Measurements from ENCODE around the gene UPK3A. TPM values are rescaled to one million over a fixed set of nuclear protein-coding genes. Genes with fewer than 3 reads are reported as not detected.

The UPK3A gene
- total and polyA plus RNA-seq, 2 of the 13 experiments (the other 11 are each of a cell fraction or from before 2014, with no cell fraction given) = 10.5 to 13.8 TPM

DNA sequence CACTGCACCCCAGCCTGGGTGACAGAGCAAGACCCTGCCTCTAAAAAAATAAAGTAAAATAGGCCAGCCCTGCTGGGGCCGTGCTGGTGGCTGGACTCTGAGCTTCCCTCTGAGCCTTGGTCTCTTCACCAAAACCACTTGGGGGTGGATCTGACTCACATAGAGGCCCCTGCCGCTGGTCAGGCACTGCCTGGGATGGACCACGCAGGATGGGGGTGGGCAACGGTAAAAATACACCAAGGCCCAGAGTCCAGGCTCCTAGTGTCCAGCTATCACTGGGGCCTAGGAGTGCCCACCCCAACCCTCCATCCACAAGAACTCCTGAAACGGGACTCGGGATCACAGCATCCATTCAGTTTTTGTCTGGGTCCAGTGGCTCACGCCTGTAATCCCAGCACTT, 12.3 kb upstream of the UPK3A start (continued):
- TF ChIP-seq ZNF800 (CRISPR knock-in tag; IDR thresholded peaks at IDR 0.05) = no peak
- TF ChIP-seq ATRX (CRISPR knock-in tag; IDR thresholded peaks at IDR 0.05; ENCODE audit: borderline replicate concordance) = no peak
- no peak for TF ChIP-seq ZNF383 (CRISPR knock-in tag; IDR thresholded peaks at IDR 0.05; ENCODE audit: borderline replicate concordance)
- TF ChIP-seq ZNF883 (CRISPR knock-in tag; IDR thresholded peaks at IDR 0.05; ENCODE audit: not compliant biosample characterization) = no peak
- TF ChIP-seq SSRP1 (CRISPR knock-in tag; IDR thresholded peaks at IDR 0.05) = no peak
- no peak for TF ChIP-seq ZEB1 (IDR thresholded peaks at IDR 0.05; ENCODE audit: insufficient replicate concordance, low read depth)
- no peak for TF ChIP-seq TAF15 (IDR thresholded peaks at IDR 0.05; ENCODE audit: low read depth, low read length, poor library complexity, severe bottlenecking)
- no peak for TF ChIP-seq ZNF367 (CRISPR knock-in tag; IDR thresholded peaks at IDR 0.05; ENCODE audit: borderline replicate concordance)
- TF ChIP-seq MAFG (CRISPR knock-in tag; IDR thresholded peaks at IDR 0.05) = no peak
- TF ChIP-seq, protein P1, sequence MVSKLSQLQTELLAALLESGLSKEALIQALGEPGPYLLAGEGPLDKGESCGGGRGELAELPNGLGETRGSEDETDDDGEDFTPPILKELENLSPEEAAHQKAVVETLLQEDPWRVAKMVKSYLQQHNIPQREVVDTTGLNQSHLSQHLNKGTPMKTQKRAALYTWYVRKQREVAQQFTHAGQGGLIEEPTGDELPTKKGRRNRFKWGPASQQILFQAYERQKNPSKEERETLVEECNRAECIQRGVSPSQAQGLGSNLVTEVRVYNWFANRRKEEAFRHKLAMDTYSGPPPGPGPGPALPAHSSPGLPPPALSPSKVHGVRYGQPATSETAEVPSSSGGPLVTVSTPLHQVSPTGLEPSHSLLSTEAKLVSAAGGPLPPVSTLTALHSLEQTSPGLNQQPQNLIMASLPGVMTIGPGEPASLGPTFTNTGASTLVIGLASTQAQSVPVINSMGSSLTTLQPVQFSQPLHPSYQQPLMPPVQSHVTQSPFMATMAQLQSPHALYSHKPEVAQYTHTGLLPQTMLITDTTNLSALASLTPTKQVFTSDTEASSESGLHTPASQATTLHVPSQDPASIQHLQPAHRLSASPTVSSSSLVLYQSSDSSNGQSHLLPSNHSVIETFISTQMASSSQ (IDR thresholded peaks at IDR 0.05; ENCODE audit: low read depth) = no peak
- TF ChIP-seq, protein P1 (CRISPR knock-in tag; IDR thresholded peaks at IDR 0.05; ENCODE audit: borderline replicate concordance) = no peak
- peak; percentile 30; the same call in 1 of the 2 replicates for TF ChIP-seq CREM (IDR thresholded peaks at IDR 0.05)
- no peak for TF ChIP-seq CREM (CRISPR knock-in tag; IDR thresholded peaks at IDR 0.05)
- no peak for TF ChIP-seq ZNF703 (CRISPR knock-in tag; IDR thresholded peaks at IDR 0.05; ENCODE audit: borderline replicate concordance)
- TF ChIP-seq SOX6 (IDR thresholded peaks at IDR 0.05) = no peak
- TF ChIP-seq SOX6 (CRISPR knock-in tag; IDR thresholded peaks at IDR 0.05) = peak; percentile 8; the same call in 1 of the 2 replicates
- TF ChIP-seq FOXC1 (CRISPR knock-in tag; IDR thresholded peaks at IDR 0.05; ENCODE audit: borderline replicate concordance) = no peak
- no peak for TF ChIP-seq PPARG (CRISPR knock-in tag; conservative IDR thresholded peaks at IDR 0.05)
- TF ChIP-seq, protein P2, sequence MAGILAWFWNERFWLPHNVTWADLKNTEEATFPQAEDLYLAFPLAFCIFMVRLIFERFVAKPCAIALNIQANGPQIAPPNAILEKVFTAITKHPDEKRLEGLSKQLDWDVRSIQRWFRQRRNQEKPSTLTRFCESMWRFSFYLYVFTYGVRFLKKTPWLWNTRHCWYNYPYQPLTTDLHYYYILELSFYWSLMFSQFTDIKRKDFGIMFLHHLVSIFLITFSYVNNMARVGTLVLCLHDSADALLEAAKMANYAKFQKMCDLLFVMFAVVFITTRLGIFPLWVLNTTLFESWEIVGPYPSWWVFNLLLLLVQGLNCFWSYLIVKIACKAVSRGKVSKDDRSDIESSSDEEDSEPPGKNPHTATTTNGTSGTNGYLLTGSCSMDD (CRISPR knock-in tag; IDR thresholded peaks at IDR 0.05) = no peak
- no peak for TF ChIP-seq ZBTB8A (CRISPR knock-in tag; IDR thresholded peaks at IDR 0.05; ENCODE audit: borderline replicate concordance, low read depth)
- TF ChIP-seq ZNF839 (CRISPR knock-in tag; IDR thresholded peaks at IDR 0.05; ENCODE audit: borderline replicate concordance) = no peak
- no peak for TF ChIP-seq RFX3 (CRISPR knock-in tag; IDR thresholded peaks at IDR 0.05)
- TF ChIP-seq ZNF782 (CRISPR knock-in tag; IDR thresholded peaks at IDR 0.05; ENCODE audit: borderline replicate concordance) = no peak
- TF ChIP-seq ZNF691 (CRISPR knock-in tag; IDR thresholded peaks at IDR 0.05; ENCODE audit: borderline replicate concordance, low read depth) = 0 out of 2 replicates have a peak, but pooled peaks have one; percentile 22
- no peak for TF ChIP-seq RNF2 (conservative IDR thresholded peaks at IDR 0.05; ENCODE audit: low read depth)
